ENCODE results near the gene DCTN3. TPM values are rescaled to one million over a fixed set of nuclear protein-coding genes. Genes with fewer than 3 reads are reported as not detected.

Gene DCTN3
- total and polyA plus RNA-seq, 9 of the 15 experiments (the other 6 are each of a cell fraction or from before 2014, with no cell fraction given): 11.0 to 51.0 (median 41.9) TPM

- TF ChIP-seq TRIM25 (IDR thresholded peaks at IDR 0.05; ENCODE audit: borderline replicate concordance): no peak
- peak; percentile 29 for TF ChIP-seq TAF9B (IDR thresholded peaks at IDR 0.05; ENCODE audit: partially characterized antibody)
- no peak for TF ChIP-seq EZH2 (IDR thresholded peaks at IDR 0.05; ENCODE audit: borderline replicate concordance, low read depth, low read length)
- peak; percentile 21 for TF ChIP-seq SAP30 (IDR thresholded peaks at IDR 0.05; ENCODE audit: borderline replicate concordance, insufficient read depth, low read depth, low read length, poor library complexity, severe bottlenecking)
- TF ChIP-seq ARID3B (CRISPR knock-in tag; IDR thresholded peaks at IDR 0.05; ENCODE audit: borderline replicate concordance): no peak
- no peak for TF ChIP-seq ADNP (tag; IDR thresholded peaks at IDR 0.05)
- peak; percentile 72 for TF ChIP-seq POLR2H (tag; IDR thresholded peaks at IDR 0.05; ENCODE audit: low read depth)
- TF ChIP-seq ZNF134 (CRISPR knock-in tag; conservative IDR thresholded peaks at IDR 0.05): no peak
- TF ChIP-seq ZNF695 (CRISPR knock-in tag; IDR thresholded peaks at IDR 0.05): no peak
- TF ChIP-seq PHTF2 (CRISPR knock-in tag; IDR thresholded peaks at IDR 0.05): no peak
- peak; percentile 69 for TF ChIP-seq GTF2E2 (tag; IDR thresholded peaks at IDR 0.05)
- 0 out of 2 replicates have a peak, but pooled peaks have one; percentile 10 for TF ChIP-seq PBX2 (CRISPR knock-in tag; IDR thresholded peaks at IDR 0.05; ENCODE audit: low read depth)
- no peak for TF ChIP-seq PBX2 (tag; conservative IDR thresholded peaks at IDR 0.05; ENCODE audit: low read depth)
- TF ChIP-seq ZZZ3 (IDR thresholded peaks at IDR 0.05): no peak
- no peak for TF ChIP-seq CHD2 (IDR thresholded peaks at IDR 0.05; ENCODE audit: low read depth, low read length)
- TF ChIP-seq HNRNPLL (IDR thresholded peaks at IDR 0.05; ENCODE audit: low read depth, low read length, poor library complexity, severe bottlenecking): no peak
- TF ChIP-seq MCM5 (IDR thresholded peaks at IDR 0.05; ENCODE audit: low read depth): no peak
- TF ChIP-seq ZNF785 (CRISPR knock-in tag; IDR thresholded peaks at IDR 0.05): no peak
- no peak for TF ChIP-seq RBM34 (IDR thresholded peaks at IDR 0.05; ENCODE audit: borderline replicate concordance, insufficient read depth, low read length)
- TF ChIP-seq NR2C1 (IDR thresholded peaks at IDR 0.05): no peak
- no peak for TF ChIP-seq NR2C1 (tag; IDR thresholded peaks at IDR 0.05)
- no peak for TF ChIP-seq XRCC5 (IDR thresholded peaks at IDR 0.05; ENCODE audit: low read depth, low read length)
These were observed 8.2 kb downstream of the DCTN3 start, which contains the start of gene RPP25L (continued) for GRCh38 chr9:34611811-34612787.

All from K562 (cell line).